Myocyte (in vitro differentiated cells): ENCODE measurements around the gene GALNTL6. TPM values are rescaled to one million over a fixed set of nuclear protein-coding genes. Genes with fewer than 3 reads are reported as not detected.
"Not testable (repeated sequence)": the region's sequence is repeated elsewhere in the genome, so short reads cannot be mapped to it uniquely, and the experiment has no call there.

Experiments used
- DNase-seq: peaks from one replicate; pipeline ENCODE4 v3.0.0-alpha.2; 2012; ENCODE audit warnings: low read depth
- total RNA-seq: library from RNA; depleted of rRNA; stranded (reverse); fragments of >200 nt; gene quantifications from 2 replicates; pipeline ENCODE4 v1.2.3, GENCODE V29; 2014

The GALNTL6 gene
- total RNA-seq, 1 donor from 2014 or later, result 1.2 TPM

GRCh38 chr4:172726001-172726423 lies 912.8 kb downstream of the GALNTL6 start:
- no peak for DNase-seq

DNA sequence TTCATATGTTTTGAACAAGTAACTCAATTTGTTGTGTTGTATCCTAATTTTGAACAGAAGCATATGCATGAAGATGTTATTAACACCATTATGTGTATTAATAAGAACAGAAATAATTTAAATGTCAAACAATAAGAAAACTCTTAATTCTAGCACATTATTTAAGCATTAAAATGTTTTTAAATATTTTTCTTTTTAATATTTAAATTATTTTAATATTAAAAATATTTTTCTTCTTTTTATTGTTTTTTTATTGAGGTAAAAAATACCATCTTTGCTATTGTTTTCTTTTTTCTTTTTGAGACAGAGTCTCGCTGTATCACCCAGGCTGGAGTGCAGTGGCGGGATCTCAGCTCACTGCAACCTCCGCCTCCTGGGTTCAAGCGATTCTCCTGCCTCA lies 914.4 kb downstream of the GALNTL6 start:
- no peak for DNase-seq

- DNase-seq, result not testable (repeated sequence)
Measured at GRCh38 chr4:172733645-172734044, 920.4 kb downstream of the GALNTL6 start.

DNA sequence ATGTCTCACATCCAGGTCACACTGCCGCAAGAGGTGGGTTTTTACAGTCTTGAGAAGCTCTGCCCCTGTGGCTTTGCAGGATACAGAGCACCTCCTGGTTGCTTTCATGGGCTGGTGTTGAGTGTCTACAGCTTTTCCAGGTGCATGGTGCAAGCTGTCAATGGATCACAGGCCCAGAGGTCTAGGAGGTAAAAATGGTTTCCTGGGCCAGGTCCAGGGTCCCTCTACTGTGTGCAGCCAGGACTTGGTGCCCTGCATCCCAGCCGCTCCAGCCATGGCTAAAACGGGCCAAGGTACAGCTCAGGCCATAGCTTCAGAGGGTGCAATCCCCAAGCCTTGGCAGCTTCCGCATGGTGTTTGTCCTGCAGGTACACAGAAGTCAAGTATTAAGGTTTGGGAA lies 921.4 kb downstream of the GALNTL6 start:
- DNase-seq, result no peak

GRCh38 chr4:172736046-172736445 lies 922.8 kb downstream of the GALNTL6 start:
- no peak for DNase-seq

DNA sequence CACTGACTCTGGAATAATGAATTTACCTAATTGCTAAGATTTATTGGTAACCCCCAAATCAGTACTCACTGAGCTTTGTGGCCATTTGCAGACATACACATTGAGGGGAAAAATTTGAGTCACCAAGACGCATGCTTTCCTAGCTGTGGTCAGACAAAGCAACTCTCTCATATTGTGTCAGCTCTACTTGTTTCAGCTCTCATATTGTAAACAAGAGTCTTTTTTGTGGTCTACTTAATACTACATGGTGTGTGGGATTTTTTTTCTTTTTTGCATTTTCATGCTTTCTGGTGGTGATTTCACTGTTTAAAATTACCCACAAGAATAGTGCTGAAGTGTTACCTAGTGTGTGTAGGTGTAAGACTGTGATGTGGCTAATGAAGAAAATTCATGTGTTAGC lies 927.2 kb downstream of the GALNTL6 start:
- DNase-seq, result peak; percentile 8

DNA sequence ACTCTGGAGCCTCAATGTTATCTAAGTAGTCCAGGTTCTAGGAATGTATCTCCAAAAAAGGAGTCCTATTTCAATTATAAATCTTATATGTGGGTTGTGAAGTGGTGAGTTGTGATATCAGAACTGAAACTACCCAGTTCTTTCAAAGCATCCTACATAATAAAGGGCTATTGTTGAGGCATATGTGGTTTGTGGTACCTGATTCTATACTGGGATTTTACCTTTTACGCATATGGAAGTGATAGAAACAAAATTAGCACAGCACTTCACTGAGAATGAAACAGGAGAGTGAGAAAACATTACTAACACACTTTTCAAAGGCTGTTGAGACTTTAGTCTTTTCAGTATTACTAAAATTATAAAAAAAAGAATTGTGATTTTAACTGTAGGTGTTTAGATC lies 937.7 kb downstream of the GALNTL6 start:
- no peak for DNase-seq

GRCh38 chr4:172751550-172751949 lies 938.3 kb downstream of the GALNTL6 start:
- no peak for DNase-seq

GRCh38 chr4:172758586-172759340 lies 945.6 kb downstream of the GALNTL6 start:
- peak; percentile 13 for DNase-seq

- DNase-seq, result no peak
Measured at GRCh38 chr4:172760512-172760911, 947.3 kb downstream of the GALNTL6 start.

- DNase-seq, result no peak
Measured at GRCh38 chr4:172762895-172763294, 949.7 kb downstream of the GALNTL6 start.

DNA sequence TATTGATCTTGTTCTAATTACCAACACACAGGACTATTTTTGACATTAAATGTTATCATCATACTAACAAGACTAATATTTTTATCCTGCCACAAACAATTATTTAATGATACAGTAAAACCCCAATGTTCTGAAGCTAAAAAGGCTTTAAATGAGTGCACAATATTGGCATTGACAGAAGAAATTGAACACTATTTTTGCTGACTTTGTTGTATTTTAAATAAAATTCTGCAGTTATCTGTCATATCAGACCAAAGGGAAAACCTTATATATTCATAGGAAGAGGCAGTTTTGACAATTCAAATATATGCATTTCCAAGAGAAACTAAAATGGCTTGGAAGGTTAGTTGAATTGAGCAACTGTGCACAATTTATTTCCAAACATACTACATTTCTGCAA lies 957.6 kb downstream of the GALNTL6 start:
- no peak for DNase-seq

GRCh38 chr4:172772781-172773180 lies 959.6 kb downstream of the GALNTL6 start:
- no peak for DNase-seq

- no peak for DNase-seq
Measured at GRCh38 chr4:172776203-172776861, 963.1 kb downstream of the GALNTL6 start.

DNA sequence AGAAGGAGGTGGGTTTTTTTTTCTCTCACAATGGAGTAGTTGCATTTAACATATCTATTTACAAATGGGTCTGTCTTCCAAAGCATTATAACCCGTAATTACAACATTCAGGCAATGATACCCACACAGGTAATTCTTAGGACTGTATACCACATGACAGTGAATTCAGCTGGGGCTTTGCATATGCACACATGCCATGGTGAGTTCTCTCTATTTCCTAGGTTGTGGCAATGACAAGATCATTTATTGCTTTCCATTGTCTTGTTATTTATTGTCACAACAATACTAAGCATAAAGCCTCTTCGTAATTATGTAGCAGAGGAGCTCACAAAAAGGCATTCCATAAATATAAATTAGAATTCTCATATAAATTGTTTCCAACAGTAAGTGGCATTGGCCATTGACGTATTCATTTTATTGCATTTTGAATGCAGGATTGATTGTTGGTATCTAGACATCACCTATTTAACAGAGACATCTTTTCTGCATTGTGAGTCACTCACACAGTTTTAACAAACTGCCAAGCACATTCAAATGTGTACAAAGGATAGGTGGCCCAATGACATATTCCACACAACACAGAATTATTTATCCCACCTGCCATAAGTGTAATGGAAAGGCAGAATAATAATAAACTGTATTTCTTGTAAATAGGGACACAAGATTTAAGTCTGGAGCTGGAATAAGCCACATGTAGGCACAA lies 964.7 kb downstream of the GALNTL6 start:
- no peak for DNase-seq

DNA sequence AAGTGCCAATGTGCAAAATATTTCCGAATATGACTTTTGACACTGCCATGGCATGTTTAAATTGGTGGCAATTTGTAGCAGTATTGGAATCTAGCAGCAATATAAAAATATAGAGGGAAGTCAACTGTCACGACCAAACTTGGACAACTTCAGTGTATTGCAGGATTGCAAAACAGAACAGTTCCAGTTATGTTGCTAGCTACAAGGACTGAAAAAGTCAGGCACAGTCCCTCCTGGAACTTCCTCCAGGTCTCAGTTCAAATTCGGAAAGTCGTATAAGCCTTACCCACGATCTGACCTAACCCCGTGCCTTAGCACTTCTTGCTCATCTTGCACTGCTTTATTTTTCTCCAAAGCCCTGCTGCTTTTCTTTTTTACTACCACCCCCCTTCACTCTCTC lies 965.4 kb downstream of the GALNTL6 start:
- no peak for DNase-seq

GRCh38 chr4:172780566-172781081 lies 967.4 kb downstream of the GALNTL6 start:
- DNase-seq, result no peak

DNA sequence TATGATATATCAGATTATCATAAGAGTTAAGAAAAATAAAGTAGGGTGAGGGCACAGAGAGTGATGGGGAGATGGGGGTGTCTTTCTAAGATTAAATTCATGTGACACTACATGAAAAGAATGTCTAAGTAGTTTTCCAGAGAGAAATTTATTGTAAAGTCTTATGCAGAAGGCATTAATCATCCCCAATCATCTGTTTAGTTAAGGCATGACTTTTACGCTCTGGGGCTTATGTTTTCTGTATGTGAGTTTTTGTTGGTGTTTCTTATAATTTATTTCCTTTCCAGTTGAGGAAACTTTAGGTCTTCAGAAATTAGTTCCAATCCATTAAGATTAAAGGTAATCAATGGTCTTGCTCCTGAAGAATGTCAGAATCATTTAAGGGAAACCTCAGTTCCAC lies 972.4 kb downstream of the GALNTL6 start:
- DNase-seq, result no peak

- peak; percentile 24 for DNase-seq
Measured at GRCh38 chr4:172786039-172786792, 973.0 kb downstream of the GALNTL6 start.

DNA sequence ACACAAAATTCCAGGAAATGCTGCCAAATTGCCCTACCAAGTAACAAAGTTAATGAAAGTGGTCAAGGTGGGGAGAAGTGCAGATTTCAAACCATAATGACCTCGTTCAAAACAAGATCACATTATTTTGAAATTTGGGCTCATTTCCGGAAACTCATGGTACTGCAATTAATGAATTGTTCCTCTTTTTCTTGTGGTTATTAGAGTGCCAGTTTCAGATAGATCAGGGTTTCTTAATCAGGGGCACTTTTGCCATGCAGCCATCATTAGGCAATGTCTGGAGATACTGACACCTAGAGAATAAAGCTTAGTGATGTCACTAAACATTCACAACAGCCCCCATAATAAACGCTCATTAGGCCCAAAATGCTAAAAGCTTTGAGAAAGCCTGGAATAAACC lies 973.9 kb downstream of the GALNTL6 start:
- DNase-seq, result no peak

- no peak for DNase-seq
Measured at GRCh38 chr4:172791841-172792240, 978.6 kb downstream of the GALNTL6 start.
